IMR-90 (cell line): ENCODE data around the gene SAPCD1. TPM values are rescaled to one million over a fixed set of nuclear protein-coding genes. Genes with fewer than 3 reads are reported as not detected.

Experiments
- ATAC-seq: fragments of 200-7000 bp; cut with Tn5 transposase; 2 replicates; pipeline ENCODE4 v1.9.1; 2020; ENCODE audit warnings: low read depth, mild to moderate bottlenecking, moderate library complexity
- BruUV-seq: library from RNA; stranded (reverse); fragments of 400-500 nt; replicated peaks from 2 replicates; lab custom pipeline; 2021; lab: Mats Ljungman, UMichigan
- CTCF ChIA-PET: fragments of 300-600 bp; formaldehyde crosslinking; extraction: SDS; loops from one replicate; lab custom pipeline; 2021; ENCODE audit warnings: antibody characterized with exemption; lab: Yijun Ruan, JAX
- POLR2A ChIA-PET: fragments of 300-600 bp; sonication (Branson Sonifier 250); formaldehyde crosslinking; loops from one replicate; lab custom pipeline; 2022; ENCODE audit warnings: antibody characterized with exemption; ENCODE audit not compliant: unreplicated experiment; lab: Charles Lee
- DNase-seq: peaks from one replicate; pipeline ENCODE4 v3.0.0; 2013
- H2AFZ ChIP-seq: replicated peaks from 2 replicates; pipeline ENCODE3; 2013; ENCODE audit warnings: low read length, mild to moderate bottlenecking; ENCODE audit not compliant: poor library complexity
- H2AK5ac ChIP-seq: 2 replicates; pipeline ENCODE4 v1.6.1; 2013; ENCODE audit warnings: low read depth, low read length, inconsistent platforms
- H2AK9ac ChIP-seq: replicated peaks from 2 replicates; pipeline ENCODE3; 2013; ENCODE audit warnings: mild to moderate bottlenecking, low read depth, low read length, moderate library complexity; ENCODE audit not compliant: poor library complexity
- H2BK120ac ChIP-seq: 2 replicates; pipeline ENCODE4 v1.6.1; 2013; ENCODE audit warnings: low read depth, low read length, inconsistent platforms
- H2BK15ac ChIP-seq: 3 replicates; pipeline ENCODE4 v1.6.1; 2013; ENCODE audit warnings: low read depth, low read length, inconsistent platforms
- H2BK20ac ChIP-seq: 2 replicates; pipeline ENCODE4 v1.6.1; 2013; ENCODE audit warnings: low read depth, mild to moderate bottlenecking, inconsistent platforms, low read length, moderate library complexity
- H2BK5ac ChIP-seq: 2 replicates; pipeline ENCODE4 v1.6.1; 2013; ENCODE audit warnings: mild to moderate bottlenecking, low read depth, low read length, inconsistent platforms; ENCODE audit not compliant: poor library complexity, severe bottlenecking
- H3K14ac ChIP-seq: replicated peaks from 2 replicates; pipeline ENCODE4 v1.6.1; 2013; ENCODE audit warnings: low read depth, low read length, inconsistent platforms
- H3K18ac ChIP-seq: 2 replicates; pipeline ENCODE4 v1.6.1; 2013; ENCODE audit warnings: low read depth, low read length, control low read depth
- H3K23ac ChIP-seq: 2 replicates; pipeline ENCODE4 v1.6.1; 2013; ENCODE audit warnings: low read depth, low read length, inconsistent platforms
- H3K27ac ChIP-seq: 2 replicates; pipeline ENCODE4 v1.5.1; 2013; ENCODE audit warnings: mild to moderate bottlenecking, control low read depth, low read length; ENCODE audit not compliant: insufficient read depth
- H3K27me3 ChIP-seq: 2 replicates; pipeline ENCODE4 v1.6.1; 2013; ENCODE audit warnings: low read length; ENCODE audit not compliant: control insufficient read depth, insufficient read depth
- H3K36me3 ChIP-seq: 2 replicates; pipeline ENCODE4 v1.6.1; 2013; ENCODE audit warnings: low read length, mixed read lengths; ENCODE audit not compliant: control insufficient read depth, insufficient read depth
- H3K4ac ChIP-seq: 2 replicates; pipeline ENCODE4 v1.6.1; 2013; ENCODE audit warnings: low read depth, low read length, inconsistent platforms
- H3K4me1 ChIP-seq: 2 replicates; pipeline ENCODE4 v1.6.1; 2013; ENCODE audit warnings: low read length, mixed read lengths; ENCODE audit not compliant: control insufficient read depth, insufficient read depth
- H3K4me2 ChIP-seq: 2 replicates; pipeline ENCODE4 v1.6.1; 2013; ENCODE audit warnings: low read depth, mild to moderate bottlenecking, control low read depth, low read length, moderate library complexity
- H3K4me3 ChIP-seq: 2 replicates; pipeline ENCODE4 v1.5.1; 2013; ENCODE audit warnings: low read depth, mild to moderate bottlenecking, control low read depth, low read length, moderate library complexity; ENCODE audit not compliant: insufficient read depth
- H3K56ac ChIP-seq: 2 replicates; pipeline ENCODE4 v1.6.1; 2013; ENCODE audit warnings: low read length, inconsistent platforms; ENCODE audit not compliant: insufficient read depth; ENCODE audit errors: extremely low read depth
- H3K79me1 ChIP-seq, 2 experiments: 2 replicates each; pipeline ENCODE4 v1.6.1; 2013; ENCODE audit warnings: low read length in 2 of 2, inconsistent platforms in 1 of 2, low read depth in 1 of 2
- H3K9ac ChIP-seq: 2 replicates; pipeline ENCODE4 v1.6.1; 2013; ENCODE audit warnings: low read depth, low read length, control low read depth
- H3K9me1 ChIP-seq: 2 replicates; pipeline ENCODE4 v1.6.1; 2013; ENCODE audit warnings: low read length, inconsistent platforms; ENCODE audit not compliant: insufficient read depth
- H3K9me3 ChIP-seq: 2 replicates; pipeline ENCODE4 v1.6.1; 2013; ENCODE audit warnings: low read length; ENCODE audit not compliant: control insufficient read depth, insufficient read depth
- H4K20me1 ChIP-seq: 2 replicates; pipeline ENCODE4 v1.6.1; 2013; ENCODE audit warnings: low read length, inconsistent platforms; ENCODE audit not compliant: insufficient read depth
- H4K5ac ChIP-seq: 2 replicates; pipeline ENCODE4 v1.6.1; 2013; ENCODE audit warnings: mild to moderate bottlenecking, low read depth, low read length, control low read depth
- H4K8ac ChIP-seq, 2 experiments: 2 replicates each; pipeline ENCODE4 v1.6.1; 2013; ENCODE audit warnings: low read depth in 2 of 2, low read length in 2 of 2, control low read depth in 1 of 2, inconsistent platforms in 1 of 2
- H4K91ac ChIP-seq: 2 replicates; pipeline ENCODE4 v1.6.1; 2013; ENCODE audit warnings: low read depth, low read length, inconsistent platforms; ENCODE audit not compliant: insufficient read depth
- BHLHE40 ChIP-seq: fragments of 150-350 bp; IDR thresholded peaks from 2 replicates; pipeline ENCODE4 v1.6.1; 2016; ENCODE audit warnings: mild to moderate bottlenecking, low read depth, low read length
- CEBPB ChIP-seq: IDR thresholded peaks from 2 replicates; pipeline ENCODE4 v1.6.1; 2012; ENCODE audit warnings: low read depth, low read length, improper control_type of control experiment
- CHD1 ChIP-seq: IDR thresholded peaks from 2 replicates; pipeline ENCODE4 v1.6.1; 2012; ENCODE audit warnings: low read depth, low read length, improper control_type of control experiment
- FOS ChIP-seq: fragments of 150-350 bp; IDR thresholded peaks from 2 replicates; pipeline ENCODE4 v1.6.1; 2016; ENCODE audit warnings: low read depth, low read length
- MAFK ChIP-seq: IDR thresholded peaks from 2 replicates; pipeline ENCODE4 v1.6.1; 2012; ENCODE audit warnings: low read depth, low read length, improper control_type of control experiment
- MAZ ChIP-seq: IDR thresholded peaks from 2 replicates; pipeline ENCODE4 v1.6.1; 2012; ENCODE audit warnings: low read depth, mild to moderate bottlenecking, low read length, improper control_type of control experiment, moderate library complexity, borderline replicate concordance
- MXI1 ChIP-seq: IDR thresholded peaks from 2 replicates; pipeline ENCODE4 v1.6.1; 2012; ENCODE audit warnings: low read depth, mild to moderate bottlenecking, low read length, moderate library complexity, borderline replicate concordance
- NFE2L2 ChIP-seq: fragments of 150-350 bp; IDR thresholded peaks from 2 replicates; pipeline ENCODE4 v1.6.1; 2016; ENCODE audit warnings: low read depth, mild to moderate bottlenecking, low read length
- RAD21 ChIP-seq: IDR thresholded peaks from 2 replicates; pipeline ENCODE4 v1.6.1; 2012; ENCODE audit warnings: low read length, improper control_type of control experiment
- RFX5 ChIP-seq: IDR thresholded peaks from 2 replicates; pipeline ENCODE4 v1.8.0; 2012; ENCODE audit warnings: low read depth, mild to moderate bottlenecking, low read length, moderate library complexity
- SMC3 ChIP-seq: fragments of 150-350 bp; IDR thresholded peaks from 2 replicates; pipeline ENCODE4 v1.6.1; 2016; ENCODE audit warnings: low read depth, mild to moderate bottlenecking, antibody characterized with exemption, low read length, moderate library complexity
- WGBS, 2 experiments: methylation state at CpG; one replicate each; pipeline versions ENCODE4 v1.1.5 to v1.1.7; 2013; ENCODE audit warnings: missing lambda C conversion rate in 2 of 2; ENCODE audit not compliant: insufficient read length in 1 of 2; ENCODE audit errors: extremely low coverage in 2 of 2; 5-methylcytosine and 5-hydroxymethylcytosine counted together
- dilution Hi-C: fragments of 300-500 bp; cut with HindIII; formaldehyde crosslinking; loops from one replicate; pipeline ENCODE4 v1.14.3; 2018; ENCODE audit warnings: low sequenced_read_pairs; ENCODE audit not compliant: unreplicated experiment
- in situ Hi-C: fragments of 300-500 bp; cut with MboI; formaldehyde crosslinking; loops from 3 replicates; pipeline ENCODE4 v1.14.3; 2019; ENCODE audit warnings: low sequenced_read_pairs, inconsistent platforms, mixed read lengths
- intact Hi-C: fragments of 100-400 bp; cut with micrococcal nuclease; formaldehyde crosslinking; loops from 2 replicates; pipeline ENCODE4 v1.10.0; 2022
- polyA plus RNA-seq, 3 experiments: library from polyadenylated mRNA; depleted of rRNA; stranded (reverse); fragments of >200 nt; gene quantifications; 2 replicates each; pipeline ENCODE4 v1.2.3, GENCODE V29; 2012; ENCODE audit warnings: low replicate concordance in 1 of 3
- total RNA-seq: library from RNA; depleted of rRNA; stranded (reverse); fragments of >200 nt; gene quantifications from 2 replicates; pipeline ENCODE4 v1.2.3, GENCODE V29; 2012
- TF ChIP-seq, protein P1 (sequence below): conservative IDR thresholded peaks from 2 replicates; pipeline ENCODE4 v1.5.1; 2012; ENCODE audit warnings: mild to moderate bottlenecking, low read depth, low read length, improper control_type of control experiment
- TF ChIP-seq, protein P2 (sequence below): fragments of 150-350 bp; IDR thresholded peaks from 2 replicates; pipeline ENCODE4 v1.6.1; 2017; ENCODE audit warnings: mild to moderate bottlenecking, antibody characterized with exemption, low read length, low read depth

SAPCD1 gene
- total and polyA plus RNA-seq, 2 of the 4 experiments (the other 2 are of a cell fraction): 2.3 TPM; not detected in 1

DNA sequence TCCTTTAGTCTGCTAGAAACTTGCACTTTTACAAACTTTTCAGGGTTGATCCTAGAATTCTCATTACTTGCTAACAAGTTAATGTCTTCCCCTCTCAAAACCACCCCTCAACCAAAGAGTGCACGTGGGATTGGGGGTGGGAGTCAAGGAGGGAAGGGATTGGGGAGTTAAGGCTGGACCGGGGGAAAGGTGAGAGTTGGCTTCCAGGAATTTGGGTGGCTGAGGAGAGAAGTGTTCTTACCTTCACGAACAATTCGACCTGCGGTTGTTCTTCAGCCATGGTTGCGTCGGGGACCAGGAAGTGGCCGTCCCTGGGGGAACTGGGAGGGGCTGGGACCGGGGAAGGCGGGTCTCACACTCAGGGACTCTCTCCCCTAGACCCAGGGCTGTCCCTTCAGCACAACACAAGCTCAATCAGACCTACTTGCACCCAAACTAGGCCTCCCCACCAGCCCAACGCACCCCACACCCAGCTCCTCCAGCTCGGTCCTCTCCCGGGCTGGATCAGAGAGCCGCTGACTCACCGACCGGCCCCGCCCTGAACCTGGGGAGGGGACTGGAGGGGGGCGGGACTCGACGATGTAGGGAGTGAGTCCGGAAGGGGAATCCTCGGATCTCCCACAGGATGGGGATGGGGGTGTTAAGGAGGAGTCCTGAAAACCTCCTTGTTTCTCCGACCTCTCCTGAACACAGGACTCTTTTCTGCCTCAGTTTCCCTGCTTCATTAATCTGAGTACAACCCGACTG is 26.3 kb upstream of the SAPCD1 start, which contains the start of gene CLIC1 (continued):
- TF ChIP-seq CEBPB (no peak), RAD21 (no peak)

DNA sequence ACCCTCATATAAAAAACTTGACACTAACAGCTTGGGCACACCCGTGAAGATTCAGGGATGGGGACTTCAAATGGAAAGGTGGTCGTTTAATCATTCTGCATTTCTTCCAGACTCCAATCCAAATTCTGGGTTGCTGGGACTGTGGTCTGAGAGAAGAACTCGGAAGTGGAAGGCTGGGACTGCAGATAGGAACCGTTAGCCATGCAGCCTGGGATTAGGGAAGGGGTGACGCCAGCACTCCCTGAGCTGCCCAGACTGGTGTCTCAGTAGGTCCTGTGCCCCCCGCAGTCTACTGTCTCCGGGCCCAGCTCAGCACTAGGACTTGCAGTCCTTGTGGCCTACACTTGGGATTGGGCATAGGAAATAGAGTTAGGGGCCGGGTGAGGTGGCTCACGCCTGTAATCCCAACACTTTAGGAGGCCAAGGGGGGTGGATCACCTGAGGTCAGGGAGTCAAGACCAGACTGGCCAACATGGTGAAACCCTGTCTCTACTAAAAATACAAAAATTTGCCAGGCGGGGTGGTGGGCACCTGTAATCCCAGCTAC is 25.6 kb upstream of the SAPCD1 start:
- dilution Hi-C loops: no loop called here
- Histone ChIP-seq H3K27me3 (no peaks in the 10 kb centered on the region), H4K5ac (peak overlapping the region; percentile 86), H3K4me1 (peaks cover 18% of the 10 kb centered on the region), H3K56ac (peak overlapping the region; percentile 99), H3K36me3 (peaks cover 21% of the 10 kb centered on the region), H3K4me3 (peak overlapping the region; percentile 81), H3K23ac (peak overlapping the region; percentile 98; the same call in 1 of the 2 replicates), H2BK20ac (peak overlapping the region; percentile 57), H3K4ac (peak overlapping the region; percentile 98), H3K18ac (peak overlapping the region; percentile 66), H2AFZ (peak overlapping the region; percentile 92), H4K20me1 (peaks cover 21% of the 10 kb centered on the region), H3K9ac (peak overlapping the region; percentile 98), H3K4me2 (peak overlapping the region; percentile 90), H4K8ac (peak overlapping the region; percentile 74 to 93), H3K79me1 (peaks cover 13 to 77% of the 10 kb centered on the region in 2 experiments; a peak in 3 of 4 replicates), H2BK5ac (peak overlapping the region; percentile 99), H2BK15ac (peak overlapping the region; percentile 61; the same call in 2 of the 3 replicates), H2AK9ac (peak overlapping the region; percentile 100), H3K9me1 (peaks cover 17% of the 10 kb centered on the region), H3K27ac (peak overlapping the region; percentile 94), H3K14ac (peak overlapping the region; percentile 99), H2BK120ac (peak overlapping the region; percentile 81), H2AK5ac (peak overlapping the region; percentile 89), H4K91ac (peak overlapping the region; percentile 91), H3K9me3 (no peaks in the 10 kb centered on the region)
- intact Hi-C loops: no loop called here
- DNase-seq: no peak
- no CpG with 5 or more reads among the region's 10 CpGs for WGBS, 2 experiments
- no TSS peak for BruUV-seq
- in situ Hi-C loops: no loop called here
- ChIA-PET CTCF (no interaction called here), POLR2A (no interaction called here)
- no peak for ATAC-seq
- TF ChIP-seq, protein P1, sequence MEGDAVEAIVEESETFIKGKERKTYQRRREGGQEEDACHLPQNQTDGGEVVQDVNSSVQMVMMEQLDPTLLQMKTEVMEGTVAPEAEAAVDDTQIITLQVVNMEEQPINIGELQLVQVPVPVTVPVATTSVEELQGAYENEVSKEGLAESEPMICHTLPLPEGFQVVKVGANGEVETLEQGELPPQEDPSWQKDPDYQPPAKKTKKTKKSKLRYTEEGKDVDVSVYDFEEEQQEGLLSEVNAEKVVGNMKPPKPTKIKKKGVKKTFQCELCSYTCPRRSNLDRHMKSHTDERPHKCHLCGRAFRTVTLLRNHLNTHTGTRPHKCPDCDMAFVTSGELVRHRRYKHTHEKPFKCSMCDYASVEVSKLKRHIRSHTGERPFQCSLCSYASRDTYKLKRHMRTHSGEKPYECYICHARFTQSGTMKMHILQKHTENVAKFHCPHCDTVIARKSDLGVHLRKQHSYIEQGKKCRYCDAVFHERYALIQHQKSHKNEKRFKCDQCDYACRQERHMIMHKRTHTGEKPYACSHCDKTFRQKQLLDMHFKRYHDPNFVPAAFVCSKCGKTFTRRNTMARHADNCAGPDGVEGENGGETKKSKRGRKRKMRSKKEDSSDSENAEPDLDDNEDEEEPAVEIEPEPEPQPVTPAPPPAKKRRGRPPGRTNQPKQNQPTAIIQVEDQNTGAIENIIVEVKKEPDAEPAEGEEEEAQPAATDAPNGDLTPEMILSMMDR: no peak
- TF ChIP-seq CEBPB (no peak), MAFK (no peak), RFX5 (no peak), NFE2L2 (no peak), SMC3 (no peak), MXI1 (no peak), BHLHE40 (no peak), FOS (no peak), RAD21 (no peak), CHD1 (no peak), MAZ (no peak)
- TF ChIP-seq, protein P2, sequence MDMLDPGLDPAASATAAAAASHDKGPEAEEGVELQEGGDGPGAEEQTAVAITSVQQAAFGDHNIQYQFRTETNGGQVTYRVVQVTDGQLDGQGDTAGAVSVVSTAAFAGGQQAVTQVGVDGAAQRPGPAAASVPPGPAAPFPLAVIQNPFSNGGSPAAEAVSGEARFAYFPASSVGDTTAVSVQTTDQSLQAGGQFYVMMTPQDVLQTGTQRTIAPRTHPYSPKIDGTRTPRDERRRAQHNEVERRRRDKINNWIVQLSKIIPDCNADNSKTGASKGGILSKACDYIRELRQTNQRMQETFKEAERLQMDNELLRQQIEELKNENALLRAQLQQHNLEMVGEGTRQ: no peak
